Fibroblast of lung (primary cell): ENCODE measurements around the gene ZNF414. TPM values are rescaled to one million over a fixed set of nuclear protein-coding genes. Genes with fewer than 3 reads are reported as not detected.

Experiments
- DNase-seq, 2 donors: peaks; one replicate each; pipeline versions ENCODE4 v3.0.0 to v3.0.0-alpha.2; 2010; ENCODE audit warnings: low read depth in 2 of 2
- H2AFZ ChIP-seq: 2 replicates; pipeline ENCODE4 v1.5.1; 2012; ENCODE audit warnings: low read length, control low read depth, inconsistent platforms
- H3K27ac ChIP-seq: 2 replicates; pipeline ENCODE4 v1.5.1; 2011; ENCODE audit warnings: low read length, control low read depth; ENCODE audit not compliant: insufficient read depth
- H3K27me3 ChIP-seq: 2 replicates; pipeline ENCODE4 v1.5.1; 2011; ENCODE audit warnings: mild to moderate bottlenecking, low read length; ENCODE audit not compliant: control insufficient read depth, insufficient read depth
- H3K36me3 ChIP-seq: 2 replicates; pipeline ENCODE4 v1.5.1; 2011; ENCODE audit warnings: low read length; ENCODE audit not compliant: control insufficient read depth, insufficient read depth
- H3K4me1 ChIP-seq: 2 replicates; pipeline ENCODE4 v1.5.1; 2011; ENCODE audit warnings: low read length; ENCODE audit not compliant: control insufficient read depth, insufficient read depth; ENCODE audit errors: extremely low read depth
- H3K4me2 ChIP-seq: 2 replicates; pipeline ENCODE4 v1.5.1; 2011; ENCODE audit warnings: low read length, control low read depth; ENCODE audit not compliant: insufficient read depth; ENCODE audit errors: extremely low read depth
- H3K4me3 ChIP-seq, 4 experiments: fragments of 200-600 bp in 1 of 4; sonication (generic) in 1 of 4; replicated peaks in 1 of 4; 2 replicates each; pipeline ENCODE4 v1.5.1; 2011 to 2016; ENCODE audit warnings: low read length in 4 of 4, low read depth in 3 of 4, mild to moderate bottlenecking in 3 of 4, control low read depth in 2 of 4, inconsistent platforms in 1 of 4, mixed read lengths in 1 of 4; ENCODE audit not compliant: insufficient read depth in 1 of 4; ENCODE audit errors: control extremely low read depth in 1 of 4
- H3K79me2 ChIP-seq: 2 replicates; pipeline ENCODE4 v1.5.1; 2012; ENCODE audit warnings: mild to moderate bottlenecking, low read length, inconsistent platforms; ENCODE audit not compliant: control insufficient read depth, insufficient read depth
- H3K9ac ChIP-seq: 2 replicates; pipeline ENCODE4 v1.5.1; 2011; ENCODE audit warnings: mild to moderate bottlenecking, low read length, control low read depth; ENCODE audit not compliant: insufficient read depth
- H3K9me3 ChIP-seq: 2 replicates; pipeline ENCODE4 v1.5.1; 2012; ENCODE audit warnings: low read depth, low read length; ENCODE audit not compliant: control insufficient read depth, insufficient read depth
- H4K20me1 ChIP-seq: 2 replicates; pipeline ENCODE4 v1.5.1; 2011; ENCODE audit warnings: low read length; ENCODE audit not compliant: control insufficient read depth, insufficient read depth; ENCODE audit errors: extremely low read depth
- CTCF ChIP-seq, 2 donors: IDR thresholded peaks in 1 of 2; conservative IDR thresholded peaks in 1 of 2; 1 replicate in 1 of 2; 2 replicates in 1 of 2; pipeline ENCODE4 v1.5.1; 2011 to 2012; ENCODE audit warnings: low read length in 2 of 2, control low read depth in 1 of 2, inconsistent platforms in 1 of 2, low read depth in 1 of 2, mild to moderate bottlenecking in 1 of 2
- EZH2 ChIP-seq: IDR thresholded peaks from 2 replicates; pipeline ENCODE4 v1.5.1; 2012; ENCODE audit warnings: low read length, control low read depth, mild to moderate bottlenecking; ENCODE audit errors: missing control alignments
- polyA plus RNA-seq, 2 donors: library from polyadenylated mRNA; depleted of rRNA in 1 of 2; stranded (reverse) in 1 of 2; unstranded in 1 of 2; fragments of >200 nt; gene quantifications; 2 replicates each; pipeline ENCODE4 v1.2.1, GENCODE V29; 2011 to 2012; ENCODE audit warnings: missing spikeins in 1 of 2
- total RNA-seq: library from RNA; depleted of rRNA; stranded (reverse); fragments of >200 nt; gene quantifications from 2 replicates; pipeline ENCODE4 v1.2.1, GENCODE V29; 2014

ZNF414 gene
- total and polyA plus RNA-seq, 2 donors (not counting 1 experiment from before 2014, with no cell fraction given) = 3.4 to 4.0 TPM

GRCh38 chr19:8550070-8550469, 36.1 kb upstream of the ZNF414 start:
- Histone ChIP-seq H2AFZ (no peak overlapping the region), H3K4me1 (no peaks in the 10 kb centered on the region), H3K9me3 (no peaks in the 10 kb centered on the region), H3K27ac (no peak overlapping the region), H3K79me2 (no peaks in the 10 kb centered on the region), H3K4me3 (no peak overlapping the region), H3K27me3 (no peaks in the 10 kb centered on the region), H4K20me1 (no peaks in the 10 kb centered on the region), H3K4me2 (no peak overlapping the region), H3K36me3 (no peaks in the 10 kb centered on the region), H3K9ac (no peak overlapping the region)
- TF ChIP-seq CTCF (conservative IDR thresholded peaks at IDR 0.05 in 1 of 2, IDR thresholded peaks at IDR 0.05 in 1 of 2; ENCODE audit: low read depth in 1 of 2, low read length in 2 of 2) = no peak
- TF ChIP-seq EZH2 = no peak
- no peak for DNase-seq

- no peak overlapping the region for H2AFZ ChIP-seq
- H3K79me2 ChIP-seq = no peaks in the 10 kb centered on the region
- H3K4me1 ChIP-seq = no peaks in the 10 kb centered on the region
- no peaks in the 10 kb centered on the region for H3K36me3 ChIP-seq
- TF ChIP-seq CTCF (conservative IDR thresholded peaks at IDR 0.05 in 1 of 2, IDR thresholded peaks at IDR 0.05 in 1 of 2; ENCODE audit: low read depth in 1 of 2, low read length in 2 of 2) (no peak), EZH2 (no peak)
- no peak overlapping the region for H3K4me2 ChIP-seq
- no peaks in the 10 kb centered on the region for H4K20me1 ChIP-seq
- H3K9me3 ChIP-seq = no peaks in the 10 kb centered on the region
- no peak overlapping the region for H3K27ac ChIP-seq
- H3K9ac ChIP-seq = no peak overlapping the region
- DNase-seq = no peak
- H3K4me3 ChIP-seq = no peak overlapping the region
- H3K27me3 ChIP-seq = no peaks in the 10 kb centered on the region
Observed at GRCh38 chr19:8545743-8546142, 31.8 kb upstream of the ZNF414 start.

GRCh38 chr19:8544168-8544567, 30.2 kb upstream of the ZNF414 start:
- Histone ChIP-seq H3K27ac (no peak overlapping the region), H3K79me2 (no peaks in the 10 kb centered on the region), H4K20me1 (no peaks in the 10 kb centered on the region), H3K4me2 (no peak overlapping the region), H3K36me3 (no peaks in the 10 kb centered on the region), H3K4me1 (no peaks in the 10 kb centered on the region), H3K27me3 (no peaks in the 10 kb centered on the region), H2AFZ (no peak overlapping the region), H3K9ac (no peak overlapping the region), H3K4me3 (no peak overlapping the region), H3K9me3 (no peaks in the 10 kb centered on the region)
- no peak for DNase-seq
- no peak for TF ChIP-seq CTCF (conservative IDR thresholded peaks at IDR 0.05 in 1 of 2, IDR thresholded peaks at IDR 0.05 in 1 of 2; ENCODE audit: low read depth in 1 of 2, low read length in 2 of 2)
- TF ChIP-seq EZH2 = no peak
